NCI-H2227 treated with DMSO at 0.1 percent for 48 hours (cell line): Measurements from ENCODE around the gene SYT8.

Experiments used
- DNase-seq: peaks from one replicate; lab custom pipeline; 2025; lab: John Stamatoyannopoulos, UW

SYT8 gene

DNA sequence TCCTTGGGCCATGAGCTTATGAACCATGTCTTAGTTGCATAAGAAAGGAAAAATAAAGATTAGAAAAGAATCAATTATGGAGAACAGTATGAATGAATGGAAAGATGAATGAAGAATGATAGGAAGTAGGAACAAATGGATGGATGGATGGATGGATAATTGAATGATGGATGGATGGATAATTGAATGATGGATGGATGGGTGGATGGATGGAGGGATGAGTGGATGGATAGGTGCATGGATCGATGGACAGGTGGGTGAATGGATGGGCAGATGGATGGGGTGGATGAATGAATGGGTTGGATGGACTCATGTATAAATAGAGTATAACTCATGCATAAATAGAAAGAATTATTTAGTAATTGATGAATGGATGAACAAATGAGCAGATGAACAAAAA lies 25.3 kb downstream of the SYT8 start:
- no peak for DNase-seq

DNA sequence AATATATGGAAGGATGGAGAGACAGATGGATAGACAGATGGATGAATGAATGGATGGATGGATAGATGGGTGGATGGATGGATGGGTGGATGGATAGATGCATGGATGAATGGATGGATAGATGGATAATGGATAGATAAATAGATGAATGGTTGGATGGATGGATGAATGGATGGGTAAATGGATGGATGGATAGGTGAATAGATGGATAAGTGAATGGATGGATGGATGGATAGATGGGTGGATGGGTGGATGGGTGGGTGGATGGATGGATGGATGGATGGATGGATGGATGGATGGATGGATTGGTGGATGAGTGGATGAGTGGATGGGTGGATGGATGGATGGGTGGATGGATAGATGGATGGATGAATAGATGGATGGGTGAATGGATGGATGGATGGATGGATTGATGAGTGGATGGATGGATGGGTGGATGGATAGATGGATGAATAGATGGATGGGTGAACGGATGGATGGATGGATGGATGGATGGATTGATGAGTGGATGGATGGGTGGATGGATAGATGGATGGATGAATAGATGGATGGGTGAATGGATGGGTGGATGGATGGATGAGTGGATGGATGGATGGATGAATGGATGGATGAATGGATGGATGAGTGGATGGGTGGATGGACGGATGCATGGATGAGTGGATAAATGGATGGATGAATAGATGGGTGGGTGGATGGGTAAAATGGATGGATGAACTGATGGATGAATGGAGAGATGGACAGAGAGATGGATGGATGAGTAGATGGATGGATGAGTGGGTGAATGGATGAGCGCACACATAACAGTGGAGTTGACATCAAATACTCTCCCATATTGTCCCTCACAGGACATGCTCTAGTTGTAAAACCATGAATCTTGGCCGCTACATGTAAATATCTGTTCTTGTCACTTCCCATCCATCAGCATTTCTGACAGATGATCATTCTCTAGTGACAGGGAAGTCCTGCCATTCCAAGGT lies 26.9 kb downstream of the SYT8 start:
- DNase-seq, result no peak

DNA sequence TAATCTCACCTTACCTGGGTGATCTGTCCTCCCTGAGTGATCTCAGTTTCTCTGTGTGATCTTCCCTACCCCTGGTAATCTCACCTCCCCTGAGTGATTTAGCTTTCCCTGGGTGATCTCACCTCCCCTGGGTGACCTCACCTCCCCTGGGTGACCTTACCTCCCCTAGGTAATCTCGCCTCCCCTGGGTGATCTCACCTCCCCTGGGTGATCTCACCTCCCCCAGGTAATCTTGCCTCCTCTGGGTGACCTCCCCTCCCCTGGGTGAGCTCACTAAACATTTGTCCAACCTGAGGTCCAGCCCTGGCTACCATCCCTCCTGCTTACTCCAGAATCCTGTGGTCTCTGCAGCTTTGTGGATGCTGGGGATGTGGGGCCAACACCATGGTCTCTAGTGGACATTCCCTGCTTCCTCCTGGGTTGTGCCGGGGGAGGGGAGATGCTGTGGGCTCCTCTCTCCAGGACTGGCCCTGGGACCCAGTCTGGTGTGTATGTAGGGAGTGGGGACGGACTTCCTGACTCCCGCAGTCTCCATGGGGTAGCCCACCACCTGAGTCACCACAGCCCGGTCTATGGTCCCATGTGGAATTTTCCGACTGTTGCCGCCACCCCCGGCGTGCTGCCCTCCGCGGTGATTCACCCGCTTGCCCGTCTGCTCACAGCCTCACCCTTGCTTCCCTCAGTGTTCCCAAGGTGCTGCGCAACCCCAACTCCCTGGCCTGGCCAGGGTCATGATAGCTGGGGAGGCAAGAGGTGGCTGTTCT lies 28.0 kb downstream of the SYT8 start:
- no peak for DNase-seq

DNA sequence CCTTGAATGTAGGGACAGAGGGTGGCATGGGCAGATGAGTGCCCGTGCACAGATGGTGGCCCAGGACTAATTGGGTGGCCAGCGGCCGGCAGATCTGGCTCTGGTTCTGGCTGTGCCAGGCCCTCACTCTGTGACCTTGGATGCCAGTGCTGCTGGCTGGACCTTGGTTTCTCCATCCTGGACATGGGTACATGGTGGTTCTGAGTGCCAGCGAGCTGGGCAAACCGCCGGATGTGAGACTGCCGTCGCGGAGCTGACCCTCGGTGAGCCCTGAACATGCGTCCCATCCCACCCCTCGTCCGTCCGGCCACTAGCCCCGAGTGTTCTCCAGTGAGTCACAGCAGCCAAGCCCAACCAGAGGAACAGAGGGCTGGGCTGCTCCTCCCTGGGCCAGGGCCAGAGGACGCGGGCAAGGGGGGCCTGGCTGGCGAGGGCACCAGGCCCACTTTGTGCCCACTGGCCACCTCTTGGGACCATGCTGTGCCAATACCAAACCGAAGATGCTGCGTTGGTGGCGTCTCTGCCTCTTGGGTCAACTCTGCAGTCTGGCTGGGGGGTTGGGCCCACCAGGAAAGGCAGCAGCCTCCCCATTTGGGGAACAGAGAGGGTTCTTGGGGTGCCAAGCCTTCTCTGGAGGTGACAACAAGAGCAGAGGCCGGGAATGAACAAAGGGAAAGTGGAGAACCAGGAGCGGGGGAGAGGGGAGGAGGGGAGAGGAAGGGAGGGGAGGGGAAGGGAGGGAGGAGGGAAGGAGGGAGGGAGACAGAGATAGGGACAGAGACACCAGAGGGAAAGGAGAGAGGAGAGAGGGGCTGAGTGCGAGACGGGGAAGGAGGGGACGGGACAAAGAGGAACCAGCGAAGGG lies 28.8 kb downstream of the SYT8 start:
- DNase-seq, result no peak

DNA sequence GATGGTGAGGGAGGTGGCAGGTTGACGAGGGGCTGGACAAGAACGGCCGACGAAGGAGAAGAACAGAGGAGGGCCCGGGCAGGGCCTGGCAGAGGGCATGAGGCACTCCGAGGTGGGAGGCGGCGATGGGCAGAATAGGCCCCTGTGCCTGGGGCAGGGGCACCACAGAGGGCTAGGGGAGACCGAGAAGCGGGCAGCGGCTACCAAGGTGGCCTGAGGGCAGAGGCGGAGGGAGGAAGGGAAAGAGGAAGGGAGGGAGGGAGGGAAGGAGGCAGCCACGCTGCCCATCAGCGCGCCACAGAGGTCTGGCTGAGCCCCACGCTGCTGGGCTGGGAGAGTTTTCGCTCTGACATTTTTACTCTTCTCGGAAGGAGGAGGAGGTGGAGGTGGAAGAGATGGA lies 29.4 kb downstream of the SYT8 start:
- no peak for DNase-seq

DNA sequence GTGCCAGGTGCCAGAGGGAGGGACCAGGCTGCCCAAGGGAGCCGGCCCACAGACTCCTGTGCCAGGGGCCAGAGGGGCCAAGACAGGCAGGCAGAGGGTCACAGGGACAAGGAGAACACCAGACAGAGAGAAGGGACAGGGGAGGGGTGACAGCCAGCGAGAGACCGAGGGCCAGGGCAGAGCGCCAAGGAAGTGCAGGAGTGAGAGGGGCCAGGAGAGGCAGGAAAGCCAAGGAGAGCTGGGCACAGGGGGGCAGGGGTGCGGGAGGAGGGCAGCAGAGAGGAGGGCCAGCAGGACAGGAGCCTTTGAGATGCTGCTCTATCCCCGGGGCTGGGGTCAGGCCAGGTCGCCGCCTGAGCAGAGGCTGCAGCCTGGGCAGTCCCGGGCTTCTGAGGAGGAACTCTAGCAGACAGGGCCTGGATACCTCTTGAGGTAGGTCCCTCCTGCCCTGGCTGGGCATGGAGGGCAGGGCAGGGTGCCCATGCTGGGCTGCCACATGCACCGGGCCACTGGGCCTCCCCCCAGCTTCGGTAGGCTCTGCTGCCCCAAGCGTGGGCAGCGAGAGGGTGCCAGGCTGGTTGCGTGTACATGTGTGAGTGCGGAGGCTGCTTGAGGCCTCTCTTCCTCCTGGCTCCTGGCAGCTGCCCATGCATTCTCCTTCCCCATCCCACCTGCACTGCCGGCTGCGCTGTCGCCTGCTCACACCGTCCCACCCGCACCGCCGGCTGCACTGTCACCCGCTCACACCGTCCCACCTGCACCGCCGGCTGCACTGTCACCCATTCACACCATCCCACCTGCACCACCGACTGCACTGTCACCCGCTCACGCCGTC lies 30.3 kb downstream of the SYT8 start:
- DNase-seq, result no peak

DNA sequence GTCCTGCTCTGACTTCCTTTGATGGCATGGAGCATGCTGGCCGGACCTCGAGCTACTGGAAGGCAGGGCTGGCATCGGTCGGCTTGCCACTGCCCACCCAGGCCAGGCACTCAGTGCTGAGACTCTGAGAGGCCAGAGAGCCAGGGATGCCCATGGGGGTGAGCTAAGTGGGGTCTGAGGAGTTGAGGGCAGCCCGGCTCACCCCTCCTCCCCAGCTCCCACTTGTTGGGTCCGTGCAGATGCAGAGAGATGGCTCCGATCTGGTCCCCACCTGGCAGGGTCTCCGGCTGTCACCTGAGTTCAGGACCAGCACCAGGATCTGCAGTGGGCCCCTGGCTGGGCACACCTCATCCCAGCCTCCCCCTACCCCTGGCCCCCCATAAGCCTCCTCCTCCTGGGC lies 31.4 kb downstream of the SYT8 start:
- no peak for DNase-seq

DNA sequence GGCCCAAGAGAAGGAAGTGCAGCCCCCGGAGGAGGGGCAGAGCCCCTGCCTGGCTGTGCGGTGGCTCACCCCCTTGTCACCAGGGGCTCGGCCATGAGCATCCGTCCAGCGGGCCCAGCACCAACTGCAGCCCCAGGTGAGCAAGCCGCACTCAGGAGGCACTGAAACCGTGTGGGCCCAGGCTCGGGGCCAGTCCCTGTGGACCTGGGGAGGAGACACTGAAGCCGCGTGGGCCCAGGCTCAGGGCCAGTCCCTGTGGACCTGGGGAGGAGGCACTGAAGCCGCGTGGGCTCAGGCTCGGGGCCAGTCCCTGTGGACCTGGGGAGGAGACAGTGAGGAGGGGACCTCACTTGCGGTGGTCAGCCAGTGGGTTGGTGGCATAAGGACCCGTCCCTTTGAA lies 32.0 kb downstream of the SYT8 start:
- DNase-seq, result no peak

DNA sequence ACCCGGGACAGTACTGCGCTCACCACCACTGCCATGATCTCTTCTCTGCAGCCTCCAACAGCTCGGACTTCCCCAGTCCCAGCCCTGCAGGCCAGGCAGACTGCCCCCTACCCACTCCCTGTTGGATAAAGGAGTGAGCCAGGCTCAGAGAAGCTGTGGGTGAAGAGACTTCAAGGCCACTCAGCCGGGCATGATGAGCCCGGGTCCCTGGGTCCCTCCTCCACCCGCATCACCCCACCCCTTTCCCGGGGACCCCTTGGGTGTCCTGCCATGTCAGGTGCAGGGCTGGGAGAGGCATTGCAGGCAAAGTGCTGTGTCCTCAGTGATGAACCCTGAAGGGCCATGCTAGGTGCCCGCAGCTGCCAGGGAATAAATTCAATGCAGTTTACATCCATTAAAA lies 32.6 kb downstream of the SYT8 start:
- no peak for DNase-seq

DNA sequence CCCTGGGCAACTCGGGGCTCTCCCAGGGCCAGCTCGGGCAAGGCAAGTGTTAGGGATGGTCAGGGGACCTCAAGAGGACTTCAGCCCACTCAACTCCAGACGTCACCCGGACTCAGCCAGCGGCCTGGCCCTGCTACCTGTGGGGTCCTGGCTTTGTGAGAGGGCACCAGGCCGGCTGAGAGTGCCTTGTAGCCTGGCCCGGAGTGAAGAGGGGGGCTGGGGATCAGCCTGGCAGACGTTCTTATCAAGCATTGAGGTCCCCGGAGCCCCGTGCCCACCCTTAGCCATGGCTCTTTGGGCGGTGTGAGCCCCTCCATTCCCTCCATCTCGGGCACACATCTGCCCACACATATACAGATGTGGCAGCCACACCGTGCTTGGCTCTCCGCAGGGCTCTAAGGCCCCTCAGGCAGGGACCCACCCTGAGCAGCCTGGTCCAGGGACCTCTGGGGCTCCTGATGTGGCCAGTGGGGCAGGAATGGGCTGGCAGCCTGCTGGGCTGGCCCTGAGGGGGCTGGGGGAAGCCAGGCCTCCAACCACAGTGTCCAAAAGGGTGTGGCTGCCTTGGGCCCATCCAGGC lies 33.4 kb downstream of the SYT8 start:
- no peak for DNase-seq

DNA sequence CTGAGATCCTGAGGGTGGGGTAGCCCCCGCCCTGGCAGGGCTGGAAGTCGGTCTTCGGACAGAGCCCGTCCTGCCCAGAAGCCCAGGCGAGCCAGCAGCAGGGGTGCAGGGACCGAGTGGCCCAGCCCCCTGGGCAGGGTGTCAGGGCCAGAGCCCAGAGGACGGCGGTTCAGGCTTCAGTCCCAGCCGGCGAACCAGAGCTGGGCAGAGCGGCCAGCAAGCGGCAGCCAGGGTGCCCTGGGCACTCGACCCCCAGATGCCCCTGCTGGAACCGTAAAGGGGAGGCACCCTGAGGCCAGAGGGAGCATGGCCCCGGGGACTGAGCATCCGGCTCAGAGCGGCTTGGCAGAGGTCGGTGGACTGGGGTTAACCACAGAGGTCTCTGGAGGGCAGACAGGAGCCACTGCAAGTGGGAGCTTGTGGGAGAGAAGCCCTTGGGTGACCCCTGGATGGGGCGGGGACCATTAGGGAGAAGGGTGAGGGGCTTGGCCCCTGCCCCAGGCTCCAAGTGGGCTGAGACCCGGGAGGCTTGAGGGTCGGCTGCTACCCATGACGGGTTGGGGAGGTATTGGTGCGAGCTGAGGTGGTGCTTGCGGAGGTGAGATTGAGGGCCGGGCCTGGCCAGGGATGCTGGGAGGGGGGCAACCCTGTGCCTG lies 34.0 kb downstream of the SYT8 start:
- no peak for DNase-seq

DNA sequence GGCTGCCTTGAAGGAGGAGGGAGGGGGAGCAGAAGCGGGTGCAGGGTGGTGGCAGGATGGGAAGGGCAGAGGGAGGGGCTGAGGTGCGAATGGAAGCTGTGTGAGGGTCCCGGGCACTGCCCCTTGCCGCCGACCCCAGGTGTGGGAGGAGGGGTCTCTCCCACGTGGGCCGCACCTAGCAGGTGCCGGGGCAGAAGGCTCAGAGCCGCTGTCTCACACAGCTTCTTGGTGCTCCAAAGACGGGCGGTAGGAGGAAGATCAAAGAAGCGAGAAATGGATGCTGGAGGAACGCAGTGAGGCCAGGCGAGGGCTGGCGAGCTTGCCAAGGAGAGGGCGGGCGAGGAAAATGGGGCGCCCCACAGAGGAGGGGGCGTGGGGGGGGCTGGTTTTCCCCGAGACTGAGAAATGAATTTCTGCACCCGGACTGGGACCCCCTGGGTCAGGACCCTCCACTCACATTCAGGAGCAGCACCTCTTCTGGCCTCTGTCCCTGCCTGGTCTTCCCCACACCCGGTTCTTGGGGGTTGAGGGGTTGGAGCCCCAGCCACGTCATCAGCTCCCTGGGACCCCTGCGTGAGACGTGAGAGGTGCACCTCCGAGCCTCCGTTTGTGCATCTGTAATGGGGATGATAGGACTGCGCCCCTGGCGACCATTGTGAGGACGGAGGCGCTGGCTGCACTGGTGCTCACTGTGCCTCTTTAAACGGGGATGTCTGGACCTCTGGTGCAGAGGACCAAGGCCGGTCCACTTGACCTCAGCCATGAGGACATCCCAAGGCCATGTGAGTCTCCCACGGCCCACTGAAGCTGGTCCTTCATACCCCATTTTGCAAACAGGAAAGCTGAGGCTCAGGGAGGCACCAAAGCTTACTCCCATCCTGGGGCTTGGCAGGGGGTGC lies 34.9 kb downstream of the SYT8 start:
- no peak for DNase-seq

DNA sequence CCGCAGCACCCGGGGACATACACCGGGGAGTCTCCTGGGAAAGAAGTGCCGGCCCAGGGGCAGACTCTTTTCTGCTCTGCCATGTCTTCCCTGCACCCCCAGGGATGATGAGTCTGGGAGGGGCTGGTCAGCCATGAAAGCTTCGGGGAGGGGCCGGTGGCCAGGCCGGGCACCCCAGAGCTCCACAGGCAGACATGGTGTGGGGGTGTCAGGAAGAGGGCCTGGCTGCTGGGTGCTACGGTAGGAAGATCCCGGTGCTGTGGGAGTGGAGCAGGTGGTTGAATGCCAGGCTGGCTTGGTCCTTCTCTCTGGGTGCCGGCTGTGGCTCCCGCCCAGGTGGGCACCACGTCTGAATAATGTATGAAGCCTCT lies 35.5 kb downstream of the SYT8 start:
- DNase-seq, result no peak

DNA sequence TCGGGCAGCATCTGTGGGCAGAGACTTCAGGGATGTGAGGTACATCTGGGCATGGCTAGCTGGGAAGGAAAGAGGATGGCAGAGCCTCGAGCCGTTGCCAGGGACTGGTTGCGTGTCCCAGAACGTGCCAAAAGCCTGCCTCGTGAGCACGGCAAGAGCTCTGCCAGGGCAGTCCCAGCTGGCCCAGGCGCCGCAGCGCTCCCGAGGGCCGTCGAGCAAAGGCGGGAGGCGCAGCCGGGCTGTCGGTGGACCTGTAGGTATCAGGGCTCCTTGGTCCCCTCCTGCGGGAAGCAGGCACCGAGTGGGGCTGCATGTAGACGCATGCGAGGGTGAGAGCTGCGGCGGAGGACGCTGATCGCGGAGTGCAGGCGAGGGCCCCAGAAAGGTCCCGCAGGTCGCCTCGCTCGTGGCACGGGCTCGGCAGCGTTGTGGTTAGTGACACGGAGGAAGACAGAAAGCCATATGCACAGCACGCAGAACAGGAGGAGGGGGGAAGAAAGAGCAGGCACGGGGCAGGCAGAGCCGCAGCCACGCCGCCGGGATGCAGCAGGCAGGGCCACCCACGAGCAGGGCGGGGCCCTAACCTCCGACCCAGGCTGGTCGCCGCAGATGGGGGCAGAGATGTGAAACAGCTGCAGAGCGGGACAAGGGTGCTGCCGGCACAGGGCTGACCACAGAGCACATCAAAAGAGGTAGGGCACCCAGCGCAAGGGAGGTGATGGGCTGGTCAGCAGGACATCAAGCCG lies 36.1 kb downstream of the SYT8 start:
- DNase-seq, result no peak

DNA sequence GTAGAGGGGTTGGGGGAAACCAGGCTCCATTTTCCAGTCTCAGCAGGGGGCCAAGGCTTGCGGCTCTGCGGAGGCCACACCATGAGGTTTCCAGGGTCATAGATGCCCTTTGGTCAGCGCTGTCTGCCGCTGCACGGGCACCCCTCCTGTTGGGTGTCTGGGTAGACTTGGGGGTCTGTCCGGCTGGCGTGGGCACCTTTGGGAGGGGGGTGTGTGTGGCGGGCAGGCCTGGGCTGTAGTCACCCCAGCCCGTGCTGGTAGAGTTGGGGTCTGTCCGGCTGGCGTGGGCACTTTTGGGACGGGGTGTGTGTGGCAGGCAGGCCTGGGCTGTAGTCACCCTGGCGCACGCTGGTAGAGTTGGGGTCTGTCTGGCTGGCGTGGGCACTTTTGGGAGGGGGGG lies 36.7 kb downstream of the SYT8 start:
- DNase-seq, result no peak

DNA sequence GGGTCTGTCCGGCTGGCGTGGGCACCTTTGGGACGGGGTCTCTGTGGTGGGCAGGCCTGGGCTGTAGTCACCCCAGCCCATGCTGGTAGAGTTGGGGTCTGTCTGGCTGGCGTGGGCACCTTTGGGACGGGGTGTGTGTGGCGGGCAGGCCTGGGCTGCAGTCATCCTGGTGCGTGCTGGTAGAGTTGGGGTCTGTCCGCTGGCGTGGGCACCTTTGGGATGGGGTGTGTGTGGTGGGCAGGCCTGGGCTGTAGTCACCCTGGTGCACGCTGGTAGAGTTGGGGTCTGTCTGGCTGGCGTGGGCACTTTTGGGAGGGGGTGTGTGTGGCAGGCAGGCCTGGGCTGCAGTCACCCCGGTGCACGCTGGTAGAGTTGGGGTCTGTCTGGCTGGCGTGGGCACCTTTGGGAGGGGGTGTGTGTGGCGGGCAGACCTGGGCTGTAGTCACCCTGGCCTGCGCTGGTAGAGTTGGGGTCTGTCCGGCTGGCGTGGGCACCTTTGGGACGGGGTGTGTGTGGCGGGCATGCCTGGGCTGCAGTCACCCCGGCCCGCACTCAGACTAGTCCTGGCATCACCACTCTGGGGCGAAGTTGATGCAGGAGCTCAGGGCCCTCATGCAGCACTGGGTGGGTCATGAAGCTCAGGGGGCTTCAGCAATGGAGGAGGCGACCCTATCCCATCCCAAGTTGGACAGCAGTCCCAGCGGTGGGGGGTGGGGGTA lies 37.6 kb downstream of the SYT8 start:
- no peak for DNase-seq

DNA sequence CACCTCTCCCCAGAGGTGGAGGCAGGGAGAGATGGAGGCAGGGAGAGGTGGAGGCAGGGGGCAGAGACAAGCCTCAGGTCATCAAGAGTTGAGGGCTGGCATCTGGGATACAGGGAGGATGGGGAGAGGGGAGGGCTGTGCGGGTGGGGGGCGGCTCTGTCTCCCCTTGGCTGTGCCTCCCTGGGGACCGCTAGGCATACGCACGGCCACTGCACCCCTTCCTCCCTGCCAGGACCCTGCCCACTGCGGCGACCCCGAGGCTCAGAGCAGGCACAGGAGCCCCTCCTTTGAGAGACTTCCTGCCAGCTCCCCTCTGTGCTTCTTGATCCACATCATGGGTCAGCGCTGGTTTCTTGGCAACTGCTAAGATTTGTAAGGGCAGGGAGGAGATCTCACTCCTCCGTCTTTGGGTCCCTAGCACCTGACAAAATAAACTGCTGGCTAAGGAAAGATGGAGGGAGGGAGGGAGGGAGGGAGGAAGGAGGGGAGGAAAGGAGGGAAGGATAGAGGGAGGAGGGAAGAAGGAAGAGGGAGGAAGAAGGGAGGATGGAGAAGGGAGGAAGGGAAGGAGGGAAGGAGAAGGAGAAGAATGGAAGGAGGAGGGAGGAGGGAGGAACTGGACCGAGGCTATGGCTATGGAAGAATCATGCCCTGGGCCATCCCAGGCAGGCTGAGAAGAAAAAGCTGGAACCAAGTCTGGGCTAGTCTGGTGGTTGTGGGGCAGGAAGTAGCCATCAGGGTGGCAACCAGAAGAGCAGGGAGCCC lies 38.4 kb downstream of the SYT8 start:
- DNase-seq, result no peak
